GM21390 (cell line): Measurements from ENCODE around the gene KCNC2.

ENCODE experiments used
- ATAC-seq: cut with Tn5 transposase; IDR thresholded peaks from one replicate; pipeline ENCODE4 v1.9.1; 2021; ENCODE audit not compliant: unreplicated experiment

KCNC2 gene

DNA sequence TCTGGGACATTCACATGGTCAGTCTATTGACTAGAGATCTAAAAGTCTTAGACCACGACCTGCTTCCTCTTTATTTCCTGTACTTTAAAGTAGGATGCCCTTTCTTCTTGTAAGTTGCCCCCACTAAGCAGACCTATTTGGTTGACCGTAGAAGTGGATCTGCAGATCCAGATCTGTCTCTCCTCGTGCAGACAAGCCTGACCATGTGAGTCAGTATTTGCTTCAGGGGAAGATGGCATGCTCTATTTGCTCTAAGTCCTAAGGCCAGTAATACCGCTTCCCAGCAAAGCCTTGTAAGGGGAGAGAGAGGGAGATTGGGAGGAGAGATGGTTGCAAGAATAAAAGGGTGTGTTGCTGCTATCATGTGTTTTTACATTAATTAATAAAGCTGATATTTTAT lies 46.8 kb downstream of the KCNC2 start:
- no peak for ATAC-seq

GRCh38 chr12:75161488-75161887 lies 48.2 kb downstream of the KCNC2 start:
- ATAC-seq = no peak

- ATAC-seq = no peak
Observed at GRCh38 chr12:75157385-75157784, 52.3 kb downstream of the KCNC2 start.

- ATAC-seq = no peak
Observed at GRCh38 chr12:75155962-75156361, 53.7 kb downstream of the KCNC2 start.

DNA sequence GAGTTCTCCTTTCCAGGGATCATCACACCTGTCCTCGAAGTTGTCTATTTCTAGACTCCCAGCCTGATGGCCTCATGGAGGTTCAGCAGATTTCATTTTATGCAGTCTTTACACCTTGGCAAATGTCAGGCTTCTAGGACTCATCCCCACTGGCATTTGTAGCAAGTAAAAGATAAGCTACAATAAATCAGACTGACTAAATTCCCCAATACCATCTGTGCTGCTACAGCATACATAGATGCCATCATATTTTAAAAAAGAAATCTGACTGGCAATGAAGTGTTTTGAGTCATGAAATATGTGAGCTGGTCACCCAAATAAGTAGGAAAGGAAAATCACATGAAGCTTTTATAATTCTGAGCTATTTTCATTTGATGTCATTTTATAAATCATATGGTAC lies 55.3 kb downstream of the KCNC2 start:
- ATAC-seq = no peak

GRCh38 chr12:75139196-75139595 lies 70.4 kb downstream of the KCNC2 start:
- no peak for ATAC-seq

GRCh38 chr12:75137896-75138295 lies 71.7 kb downstream of the KCNC2 start:
- ATAC-seq = no peak

- no peak for ATAC-seq
Observed at GRCh38 chr12:75135026-75135425, 74.6 kb downstream of the KCNC2 start.

DNA sequence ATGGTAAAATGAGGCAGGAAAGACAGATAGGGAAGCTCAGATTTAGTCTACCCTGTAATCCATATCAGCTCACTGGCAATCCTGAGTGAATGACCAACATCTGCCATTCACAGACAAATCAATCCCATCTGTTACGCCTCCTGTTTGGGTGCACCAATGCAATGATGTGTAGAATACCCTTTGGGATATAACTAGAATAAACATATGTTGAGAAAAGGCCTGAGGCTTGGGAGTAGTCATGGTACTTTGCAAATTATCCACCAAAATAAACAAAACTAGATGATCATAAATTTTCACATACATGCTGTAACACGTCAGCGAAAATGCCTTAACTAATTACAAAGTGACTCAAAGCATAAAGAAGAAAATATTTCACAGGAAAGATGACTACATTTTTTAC lies 78.8 kb downstream of the KCNC2 start:
- ATAC-seq = no peak

GRCh38 chr12:75129275-75129674 lies 80.4 kb downstream of the KCNC2 start:
- ATAC-seq = no peak

DNA sequence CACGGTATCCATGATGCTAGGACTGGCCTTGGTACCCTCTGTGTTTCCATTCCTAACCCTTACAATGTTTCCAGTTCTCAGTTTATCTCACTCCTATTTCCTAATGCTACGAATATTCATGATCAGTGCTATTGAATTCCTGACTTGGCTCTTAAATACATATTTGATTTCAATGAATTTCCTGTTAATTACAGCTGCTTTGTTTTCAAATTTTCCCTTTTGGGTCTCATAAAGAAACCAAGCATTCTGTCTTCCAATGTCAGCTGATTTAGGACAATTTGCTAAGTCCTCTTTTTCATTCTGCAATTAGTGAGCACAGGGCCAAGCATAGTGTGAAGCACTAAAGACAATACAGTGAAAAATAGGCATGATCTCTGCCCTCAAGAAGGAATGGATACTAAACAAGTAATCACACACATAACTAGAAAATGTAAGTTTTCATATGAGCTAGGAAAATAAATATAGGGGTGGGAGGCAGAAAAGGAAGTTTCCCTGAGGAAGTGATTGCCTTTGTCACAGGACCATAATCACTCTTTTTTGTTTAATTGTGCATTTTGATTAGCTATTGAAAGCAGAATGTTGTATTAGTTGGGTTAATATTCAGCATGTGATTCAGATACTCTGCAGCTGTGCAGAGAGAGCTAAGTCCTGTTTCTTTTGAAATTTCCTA lies 88.5 kb downstream of the KCNC2 start:
- no peak for ATAC-seq

- no peak for ATAC-seq
Observed at GRCh38 chr12:75120311-75120711, 89.3 kb downstream of the KCNC2 start.

GRCh38 chr12:75116646-75117198 lies 92.9 kb downstream of the KCNC2 start:
- ATAC-seq = no peak

DNA sequence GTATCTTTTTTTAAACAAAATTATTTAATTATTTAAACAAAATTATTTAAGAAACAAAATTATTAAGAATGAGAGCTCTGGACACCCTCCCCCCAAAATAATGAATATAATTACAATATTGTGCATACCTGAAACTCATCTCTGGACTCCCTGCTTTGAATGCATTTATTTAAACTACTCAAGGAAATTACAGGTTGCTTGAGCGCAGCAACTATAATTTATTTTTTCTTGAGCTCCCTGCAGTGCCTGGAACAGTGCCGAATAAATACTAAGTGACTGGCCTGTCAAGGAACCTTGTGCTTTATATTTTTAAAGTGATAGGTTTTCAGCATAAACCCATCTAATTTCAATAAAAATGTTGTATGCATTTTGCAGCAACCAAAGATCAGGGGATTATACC lies 93.9 kb downstream of the KCNC2 start:
- no peak for ATAC-seq

GRCh38 chr12:75103822-75104221 lies 105.8 kb downstream of the KCNC2 start:
- ATAC-seq = no peak

GRCh38 chr12:75101781-75102180 lies 107.9 kb downstream of the KCNC2 start:
- ATAC-seq = no peak

DNA sequence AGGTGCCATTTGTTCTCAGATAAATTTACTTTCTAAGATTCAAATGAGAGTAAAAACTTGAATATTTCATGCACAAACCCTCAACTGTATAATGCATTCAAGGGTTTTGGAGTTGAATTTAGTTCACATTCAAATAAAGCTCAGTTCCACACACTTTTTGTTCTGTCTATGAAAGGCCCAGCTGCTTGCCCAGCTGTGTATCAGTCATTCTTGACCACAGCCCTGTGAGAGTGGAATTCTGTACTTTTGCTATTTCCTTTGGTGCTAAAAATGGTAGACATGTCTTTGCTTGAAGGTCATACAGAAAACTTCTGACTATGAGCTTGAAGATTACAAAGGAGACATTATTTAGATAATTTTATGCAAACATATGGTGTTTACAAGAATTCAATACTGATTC lies 110.4 kb downstream of the KCNC2 start:
- no peak for ATAC-seq

DNA sequence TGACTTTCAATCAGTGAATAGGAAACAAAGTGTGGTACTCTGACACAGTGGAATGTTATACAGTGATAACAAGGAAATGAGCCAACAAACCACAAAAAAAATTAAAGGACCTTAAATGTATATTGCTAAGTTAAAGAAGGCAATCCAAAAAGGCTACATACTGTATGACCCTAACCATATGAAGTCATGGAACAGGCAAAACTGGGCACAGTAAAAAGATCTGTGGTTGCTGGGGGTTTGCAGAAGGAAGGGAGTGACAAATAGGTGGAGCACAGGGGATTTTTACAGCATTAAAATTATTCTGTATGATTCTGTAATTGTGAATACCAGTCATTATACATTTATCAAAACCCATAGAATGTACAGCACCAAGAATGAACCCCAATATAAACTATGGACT lies 112.6 kb downstream of the KCNC2 start:
- no peak for ATAC-seq

DNA sequence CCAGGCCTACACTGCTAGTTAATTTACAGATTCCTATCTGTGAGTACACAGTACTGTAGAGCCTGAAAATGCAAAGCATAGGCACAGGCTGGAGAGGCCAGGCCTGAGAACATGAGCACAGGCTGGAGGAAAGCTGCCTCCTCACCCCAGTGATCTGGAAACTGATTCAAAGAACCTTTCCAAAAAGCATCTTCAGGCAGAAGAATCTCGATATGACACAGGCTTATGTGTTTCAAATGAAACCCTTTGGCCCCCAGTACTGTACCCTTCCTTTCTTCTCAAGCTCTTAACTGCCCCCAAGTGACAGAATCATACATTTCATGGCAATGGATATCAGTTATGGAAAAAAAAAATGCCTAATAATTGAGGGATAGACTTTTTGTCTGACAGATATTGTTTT lies 122.0 kb downstream of the KCNC2 start:
- no peak for ATAC-seq

DNA sequence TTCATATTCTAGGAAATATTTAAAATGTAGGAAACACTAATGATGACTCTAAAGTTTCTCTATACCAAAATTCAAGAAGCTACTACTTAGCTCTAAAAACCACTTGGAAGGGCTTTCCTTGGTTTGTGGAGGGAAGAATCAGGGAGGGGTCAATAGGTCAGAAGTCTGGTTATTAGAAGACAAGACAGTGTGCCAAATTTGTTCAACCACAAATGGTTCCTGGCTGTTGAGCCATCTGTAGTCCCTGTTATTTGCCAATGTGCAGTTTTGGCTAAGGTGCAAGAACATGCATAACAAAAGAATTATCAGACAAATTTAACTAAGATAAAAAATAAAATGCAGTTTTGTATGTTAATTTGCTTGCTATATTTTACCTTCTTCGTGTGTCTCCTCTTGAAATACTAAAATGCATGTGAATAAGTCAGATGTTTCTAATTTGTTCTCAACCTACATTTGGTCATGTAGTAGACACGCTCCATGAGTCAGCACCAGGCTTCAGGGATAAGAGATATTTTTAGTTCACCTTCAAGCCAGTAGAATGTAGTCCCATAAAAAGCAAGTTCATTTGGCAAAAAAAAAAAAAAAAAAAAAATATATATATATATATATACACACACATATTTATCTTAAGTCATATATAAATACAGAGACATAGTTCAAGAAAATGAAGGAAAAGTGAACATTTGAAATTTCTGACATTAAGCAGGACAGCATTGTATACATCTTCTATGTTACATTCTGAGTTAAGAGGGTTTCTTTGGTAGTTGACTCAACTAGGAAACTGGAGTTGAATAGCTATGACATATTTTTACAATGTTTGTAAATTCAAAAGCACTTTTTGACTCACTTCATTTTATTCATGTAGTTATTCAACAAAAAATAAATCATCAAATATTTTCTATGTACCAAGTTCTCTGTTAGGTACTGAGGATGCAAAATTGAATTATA lies 123.3 kb downstream of the KCNC2 start:
- ATAC-seq = no peak

DNA sequence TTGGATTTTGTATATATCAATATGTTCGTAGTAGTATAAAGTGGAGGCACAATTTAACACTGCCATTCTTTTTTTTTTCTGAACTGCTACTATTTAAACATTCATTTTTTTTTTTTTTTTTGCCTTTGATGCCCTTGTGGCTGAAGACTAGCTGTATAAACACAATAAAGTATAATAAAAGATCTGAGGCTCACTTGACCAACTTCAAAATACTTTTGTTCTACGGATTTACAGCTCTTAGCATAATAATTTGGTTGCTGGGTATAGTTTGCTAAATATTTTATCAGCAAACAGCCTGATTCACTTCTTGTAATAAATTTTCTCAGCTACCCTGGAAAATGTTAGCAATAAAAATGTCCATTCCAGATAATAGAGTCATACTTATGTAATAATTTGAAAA lies 128.3 kb downstream of the KCNC2 start:
- ATAC-seq = no peak

- no peak for ATAC-seq
Observed at GRCh38 chr12:75080582-75080981, 129.1 kb downstream of the KCNC2 start.
